HEK293 (cell line): ENCODE data around the gene PTGES.

Source experiments
- MEIS1 ChIP-seq: sonication (generic); formaldehyde crosslinking; IDR thresholded peaks from 2 replicates; pipeline ENCODE4 v1.8.1; 2022; ENCODE audit warnings: missing genetic modification reagents, mild to moderate bottlenecking, borderline replicate concordance
- ZBTB21 ChIP-seq: fragments of 450-650 bp; formaldehyde crosslinking; IDR thresholded peaks from 2 replicates; pipeline ENCODE4 v1.5.1; 2017; ENCODE audit warnings: missing biosample characterization, missing genetic modification characterization
- ZNF23 ChIP-seq: fragments of 450-650 bp; formaldehyde crosslinking; IDR thresholded peaks from 2 replicates; pipeline ENCODE4 v1.5.1; 2016; ENCODE audit warnings: missing biosample characterization, missing genetic modification characterization, borderline replicate concordance
- ZNF274 ChIP-seq, 2 experiments: fragments of 200-500 bp in 1 of 2; fragments of 450-650 bp in 1 of 2; sonication (Bioruptor generic) in 1 of 2; formaldehyde crosslinking in 1 of 2; IDR thresholded peaks; 2 replicates each; pipeline versions ENCODE4 v1.5.1 to v1.6.1; 2014 to 2016; ENCODE audit warnings: borderline replicate concordance in 1 of 2, inconsistent platforms in 1 of 2, low read length in 1 of 2, missing biosample characterization in 1 of 2, missing genetic modification characterization in 1 of 2
- ZNF791 ChIP-seq: fragments of 450-650 bp; formaldehyde crosslinking; IDR thresholded peaks from 2 replicates; pipeline ENCODE4 v1.5.1; 2016; ENCODE audit warnings: missing biosample characterization, missing genetic modification characterization
- TF ChIP-seq, protein P1 (sequence below): fragments of 450-650 bp; formaldehyde crosslinking; IDR thresholded peaks from 2 replicates; pipeline ENCODE4 v1.5.1; 2016; ENCODE audit warnings: missing biosample characterization, missing genetic modification characterization
- TF ChIP-seq, protein P2 (sequence below): sonication (generic); formaldehyde crosslinking; IDR thresholded peaks from 2 replicates; pipeline ENCODE4 v1.8.1; 2022; ENCODE audit warnings: mild to moderate bottlenecking, moderate library complexity, missing genetic modification reagents
- TF ChIP-seq, protein P3 (sequence below): fragments of 450-650 bp; formaldehyde crosslinking; IDR thresholded peaks from 2 replicates; pipeline ENCODE4 v1.5.1; 2016; ENCODE audit warnings: missing biosample characterization, missing genetic modification characterization, borderline replicate concordance
- TF ChIP-seq, protein P4 (sequence below): fragments of 450-650 bp; formaldehyde crosslinking; IDR thresholded peaks from 2 replicates; pipeline ENCODE4 v1.5.1; 2016; ENCODE audit warnings: missing biosample characterization, missing genetic modification characterization

DNA sequence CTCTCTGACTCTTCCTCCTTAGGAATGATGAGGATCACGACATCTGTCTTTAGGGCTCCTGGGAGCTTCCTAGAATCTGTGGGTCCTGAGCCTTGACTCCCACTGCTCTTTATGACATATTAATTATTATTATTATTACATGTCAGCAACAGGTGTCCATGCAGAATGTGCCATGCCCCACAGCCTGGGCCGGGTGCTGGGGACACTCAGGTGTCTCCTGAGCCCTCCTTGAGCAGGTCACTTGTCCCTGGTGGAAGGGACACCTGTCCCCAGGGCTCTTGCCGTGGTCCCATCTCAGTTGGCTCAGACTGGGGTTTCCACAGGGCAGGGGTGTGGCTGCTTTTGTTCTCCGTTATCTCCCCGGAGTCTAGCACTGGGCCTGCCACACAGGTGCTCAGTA lies 34.2 kb downstream of the PTGES start:
- TF ChIP-seq, protein P1, sequence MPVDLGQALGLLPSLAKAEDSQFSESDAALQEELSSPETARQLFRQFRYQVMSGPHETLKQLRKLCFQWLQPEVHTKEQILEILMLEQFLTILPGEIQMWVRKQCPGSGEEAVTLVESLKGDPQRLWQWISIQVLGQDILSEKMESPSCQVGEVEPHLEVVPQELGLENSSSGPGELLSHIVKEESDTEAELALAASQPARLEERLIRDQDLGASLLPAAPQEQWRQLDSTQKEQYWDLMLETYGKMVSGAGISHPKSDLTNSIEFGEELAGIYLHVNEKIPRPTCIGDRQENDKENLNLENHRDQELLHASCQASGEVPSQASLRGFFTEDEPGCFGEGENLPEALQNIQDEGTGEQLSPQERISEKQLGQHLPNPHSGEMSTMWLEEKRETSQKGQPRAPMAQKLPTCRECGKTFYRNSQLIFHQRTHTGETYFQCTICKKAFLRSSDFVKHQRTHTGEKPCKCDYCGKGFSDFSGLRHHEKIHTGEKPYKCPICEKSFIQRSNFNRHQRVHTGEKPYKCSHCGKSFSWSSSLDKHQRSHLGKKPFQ (tag by site-specific recombination): no peak
- TF ChIP-seq ZNF274 (IDR thresholded peaks at IDR 0.05; ENCODE audit: low read length) (no peak), ZNF274 (tag by site-specific recombination; IDR thresholded peaks at IDR 0.05; ENCODE audit: borderline replicate concordance) (no peak), MEIS1 (no peak), ZBTB21 (tag by site-specific recombination) (no peak), ZNF23 (tag by site-specific recombination) (no peak), ZNF791 (tag by site-specific recombination) (no peak)
- TF ChIP-seq, protein P2, sequence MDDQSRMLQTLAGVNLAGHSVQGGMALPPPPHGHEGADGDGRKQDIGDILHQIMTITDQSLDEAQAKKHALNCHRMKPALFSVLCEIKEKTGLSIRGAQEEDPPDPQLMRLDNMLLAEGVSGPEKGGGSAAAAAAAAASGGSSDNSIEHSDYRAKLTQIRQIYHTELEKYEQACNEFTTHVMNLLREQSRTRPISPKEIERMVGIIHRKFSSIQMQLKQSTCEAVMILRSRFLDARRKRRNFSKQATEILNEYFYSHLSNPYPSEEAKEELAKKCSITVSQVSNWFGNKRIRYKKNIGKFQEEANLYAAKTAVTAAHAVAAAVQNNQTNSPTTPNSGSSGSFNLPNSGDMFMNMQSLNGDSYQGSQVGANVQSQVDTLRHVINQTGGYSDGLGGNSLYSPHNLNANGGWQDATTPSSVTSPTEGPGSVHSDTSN (CRISPR knock-in tag): no peak
- TF ChIP-seq, protein P3, sequence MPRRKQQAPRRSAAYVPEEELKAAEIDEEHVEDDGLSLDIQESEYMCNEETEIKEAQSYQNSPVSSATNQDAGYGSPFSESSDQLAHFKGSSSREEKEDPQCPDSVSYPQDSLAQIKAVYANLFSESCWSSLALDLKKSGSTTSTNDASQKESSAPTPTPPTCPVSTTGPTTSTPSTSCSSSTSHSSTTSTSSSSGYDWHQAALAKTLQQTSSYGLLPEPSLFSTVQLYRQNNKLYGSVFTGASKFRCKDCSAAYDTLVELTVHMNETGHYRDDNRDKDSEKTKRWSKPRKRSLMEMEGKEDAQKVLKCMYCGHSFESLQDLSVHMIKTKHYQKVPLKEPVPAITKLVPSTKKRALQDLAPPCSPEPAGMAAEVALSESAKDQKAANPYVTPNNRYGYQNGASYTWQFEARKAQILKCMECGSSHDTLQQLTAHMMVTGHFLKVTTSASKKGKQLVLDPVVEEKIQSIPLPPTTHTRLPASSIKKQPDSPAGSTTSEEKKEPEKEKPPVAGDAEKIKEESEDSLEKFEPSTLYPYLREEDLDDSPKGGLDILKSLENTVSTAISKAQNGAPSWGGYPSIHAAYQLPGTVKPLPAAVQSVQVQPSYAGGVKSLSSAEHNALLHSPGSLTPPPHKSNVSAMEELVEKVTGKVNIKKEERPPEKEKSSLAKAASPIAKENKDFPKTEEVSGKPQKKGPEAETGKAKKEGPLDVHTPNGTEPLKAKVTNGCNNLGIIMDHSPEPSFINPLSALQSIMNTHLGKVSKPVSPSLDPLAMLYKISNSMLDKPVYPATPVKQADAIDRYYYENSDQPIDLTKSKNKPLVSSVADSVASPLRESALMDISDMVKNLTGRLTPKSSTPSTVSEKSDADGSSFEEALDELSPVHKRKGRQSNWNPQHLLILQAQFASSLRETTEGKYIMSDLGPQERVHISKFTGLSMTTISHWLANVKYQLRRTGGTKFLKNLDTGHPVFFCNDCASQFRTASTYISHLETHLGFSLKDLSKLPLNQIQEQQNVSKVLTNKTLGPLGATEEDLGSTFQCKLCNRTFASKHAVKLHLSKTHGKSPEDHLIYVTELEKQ (tag by site-specific recombination): no peak
- TF ChIP-seq, protein P4, sequence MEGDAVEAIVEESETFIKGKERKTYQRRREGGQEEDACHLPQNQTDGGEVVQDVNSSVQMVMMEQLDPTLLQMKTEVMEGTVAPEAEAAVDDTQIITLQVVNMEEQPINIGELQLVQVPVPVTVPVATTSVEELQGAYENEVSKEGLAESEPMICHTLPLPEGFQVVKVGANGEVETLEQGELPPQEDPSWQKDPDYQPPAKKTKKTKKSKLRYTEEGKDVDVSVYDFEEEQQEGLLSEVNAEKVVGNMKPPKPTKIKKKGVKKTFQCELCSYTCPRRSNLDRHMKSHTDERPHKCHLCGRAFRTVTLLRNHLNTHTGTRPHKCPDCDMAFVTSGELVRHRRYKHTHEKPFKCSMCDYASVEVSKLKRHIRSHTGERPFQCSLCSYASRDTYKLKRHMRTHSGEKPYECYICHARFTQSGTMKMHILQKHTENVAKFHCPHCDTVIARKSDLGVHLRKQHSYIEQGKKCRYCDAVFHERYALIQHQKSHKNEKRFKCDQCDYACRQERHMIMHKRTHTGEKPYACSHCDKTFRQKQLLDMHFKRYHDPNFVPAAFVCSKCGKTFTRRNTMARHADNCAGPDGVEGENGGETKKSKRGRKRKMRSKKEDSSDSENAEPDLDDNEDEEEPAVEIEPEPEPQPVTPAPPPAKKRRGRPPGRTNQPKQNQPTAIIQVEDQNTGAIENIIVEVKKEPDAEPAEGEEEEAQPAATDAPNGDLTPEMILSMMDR (tag by site-specific recombination): no peak
